Transverse colon (tissue), 4 donors: ENCODE data around the gene SYMPK. TPM values are rescaled to one million over a fixed set of nuclear protein-coding genes. Genes with fewer than 3 reads are reported as not detected.
A peak's percentile ranks its signal among the peaks of the same experiment; 100 is the strongest.

Experiments used
- DNase-seq: peaks from one replicate; pipeline ENCODE4 v3.0.0-alpha.2; 2019
- H3K27ac ChIP-seq, 4 donors: fragments of 200-600 bp; sonication (generic); 2 replicates each; pipeline ENCODE4 v1.5.1; 2016 to 2018; ENCODE audit warnings: inconsistent platforms in 4 of 4
- H3K27me3 ChIP-seq: fragments of 200-600 bp; sonication (generic); 2 replicates; pipeline ENCODE4 v1.5.1; 2017; ENCODE audit warnings: inconsistent platforms
- H3K36me3 ChIP-seq, 4 donors: fragments of 200-600 bp; sonication (generic); 2 replicates each; pipeline ENCODE4 v1.5.1; 2017 to 2019; ENCODE audit warnings: inconsistent platforms in 4 of 4
- H3K4me1 ChIP-seq, 4 donors: fragments of 200-600 bp; sonication (generic); 2 replicates each; pipeline ENCODE4 v1.5.1; 2017 to 2020; ENCODE audit warnings: inconsistent platforms in 4 of 4
- H3K4me3 ChIP-seq, 4 donors: fragments of 200-600 bp; sonication (generic); 1 replicate in 1 of 4; 2 replicates in 3 of 4; pipeline versions ENCODE4 v1.5.1 to v1.6.1; 2017 to 2019; ENCODE audit warnings: inconsistent platforms in 4 of 4
- H3K9me3 ChIP-seq, 2 donors: fragments of 200-600 bp; sonication (generic); 2 replicates each; pipeline ENCODE4 v1.5.1; 2017 to 2019; ENCODE audit warnings: inconsistent platforms in 2 of 2
- CTCF ChIP-seq, 5 experiments: fragments of 200-600 bp in 3 of 5; fragments of 450-650 bp in 2 of 5; sonication (generic) in 3 of 5; IDR thresholded peaks; 1 replicate in 2 of 5; 2 replicates in 3 of 5; pipeline ENCODE4 v1.5.1; 2016 to 2017; ENCODE audit warnings: antibody characterized with exemption in 5 of 5, inconsistent platforms in 3 of 5, mild to moderate bottlenecking in 2 of 5, moderate library complexity in 1 of 5
- EP300 ChIP-seq: sonication (generic); formaldehyde crosslinking; IDR thresholded peaks from one replicate; pipeline ENCODE4 v1.6.1; 2017; ENCODE audit warnings: antibody characterized with exemption, low read depth
- POLR2A ChIP-seq: fragments of 450-650 bp; IDR thresholded peaks from one replicate; pipeline ENCODE4 v1.6.1; 2016; ENCODE audit warnings: antibody characterized with exemption, mild to moderate bottlenecking, moderate library complexity
- POLR2AphosphoS5 ChIP-seq, 3 donors: sonication (generic); formaldehyde crosslinking; IDR thresholded peaks; one replicate each; pipeline ENCODE4 v1.6.1; 2016; ENCODE audit warnings: antibody characterized with exemption in 3 of 3
- WGBS, 2 donors: methylation state at CpG; one replicate each; pipeline ENCODE4 v1.1.5; 2018; ENCODE audit warnings: low coverage in 1 of 2; 5-methylcytosine and 5-hydroxymethylcytosine counted together
- in situ Hi-C, 4 donors: fragments of 200-750 bp; cut with MboI; loops; one replicate each; pipeline versions ENCODE4 v1.15.0 to v1.15.1; 2017; ENCODE audit warnings: low sequenced_read_pairs in 3 of 4, low pct_ligation_motif_present in 1 of 4, low pct_unique_long_range_greater_than_20kb in 1 of 4
- intact Hi-C: fragments of 100-400 bp; cut with DNase I; formaldehyde crosslinking; loops from one replicate; pipeline ENCODE4 v1.15.1; 2023; ENCODE audit warnings: low total_unique reads
- total RNA-seq, 4 donors: library from RNA; depleted of rRNA; stranded (reverse); fragments of >200 nt; gene quantifications; one replicate each; pipeline ENCODE4 v1.1.0, GENCODE V29; 2016

The SYMPK gene
- total RNA-seq, 4 donors from 2014 or later, result 35.2 to 189 (median 81.9) TPM

GRCh38 chr19:45793178-45793564 is 69.8 kb downstream of the SYMPK start:
- Histone ChIP-seq H3K27me3 (peaks cover 4% of the 10 kb centered on the region), H3K27ac (peak overlapping the region in 3 of 4 donors; percentile 11 to 78 (median 14)), H3K9me3 (no peaks in the 10 kb centered on the region), H3K4me3 (no peak overlapping the region), H3K36me3 (peaks cover 0 to 5% (median 0%) of the 10 kb centered on the region in 4 donors), H3K4me1 (peaks cover 14 to 25% (median 17%) of the 10 kb centered on the region in 4 donors)
- no peak for TF ChIP-seq CTCF (IDR thresholded peaks at IDR 0.05)
- TF ChIP-seq POLR2A, result no peak
- no peak for TF ChIP-seq EP300
- no peak for TF ChIP-seq POLR2AphosphoS5 (IDR thresholded peaks at IDR 0.05)
- WGBS, 2 donors, result 31 to 34% methylated on average over 2 to 3 of the region's 3 CpGs
- DNase-seq, result no peak
- intact Hi-C loops (no loop called here), in situ Hi-C loops (no loop called here)

GRCh38 chr19:45792470-45793177 is 70.3 kb downstream of the SYMPK start, which contains the start of gene DMWD:
TSS of gene DMWD (minus strand) at chr19:45792845. CDS start at chr19:45792756, 89 bp downstream.
- in situ Hi-C loops (no loop called here), intact Hi-C loops (no loop called here)
- Histone ChIP-seq H3K36me3 (peaks cover 0 to 5% (median 0%) of the 10 kb centered on the region in 4 donors), H3K4me1 (peaks cover 14 to 25% (median 17%) of the 10 kb centered on the region in 4 donors), H3K27ac (peak within 1 kb of the TSS; percentile 78 to 92 (median 84)), H3K4me3 (peak within 1 kb of the TSS; percentile 66 to 98 (median 78)), H3K9me3 (no peaks in the 10 kb centered on the region), H3K27me3 (peaks cover 4% of the 10 kb centered on the region)
- peak; percentile 100 for DNase-seq
- TF ChIP-seq POLR2AphosphoS5 (IDR thresholded peaks at IDR 0.05) (peak; percentile 60 to 71 (median 65)), CTCF (IDR thresholded peaks at IDR 0.05) (no peak), EP300 (no peak), POLR2A (no peak)
- WGBS, 2 donors, result 1% methylated on average over 35 of the region's 86 CpGs; no CpG with 5 or more reads in 1 of the 2 donors

- intact Hi-C loops, result no loop called here
- Histone ChIP-seq H3K27ac (peak overlapping the region; percentile 78 to 92 (median 84)), H3K27me3 (peaks cover 4% of the 10 kb centered on the region), H3K4me1 (peaks cover 14 to 25% (median 17%) of the 10 kb centered on the region in 4 donors), H3K4me3 (peak overlapping the region; percentile 66 to 98 (median 78)), H3K36me3 (peaks cover 0 to 8% (median under 1%) of the 10 kb centered on the region in 4 donors), H3K9me3 (no peaks in the 10 kb centered on the region)
- 0 to 14% methylated on average over 2 to 16 of the region's 31 CpGs for WGBS, 2 donors
- DNase-seq, result no peak
- in situ Hi-C loops, result no loop called here
- no peak for TF ChIP-seq POLR2AphosphoS5 (IDR thresholded peaks at IDR 0.05)
- no peak for TF ChIP-seq POLR2A
- no peak for TF ChIP-seq EP300
- no peak for TF ChIP-seq CTCF (IDR thresholded peaks at IDR 0.05)
These were observed 71.0 kb downstream of the SYMPK start for GRCh38 chr19:45791744-45792469.

GRCh38 chr19:45790942-45791341 is 72.0 kb downstream of the SYMPK start:
- 74 to 81% methylated on average over 5 to 8 of the region's 8 CpGs for WGBS, 2 donors
- no peaks in the 10 kb centered on the region for H3K9me3 ChIP-seq
- H3K27me3 ChIP-seq, result peaks cover 4% of the 10 kb centered on the region
- H3K4me3 ChIP-seq, result no peak overlapping the region
- TF ChIP-seq EP300, result no peak
- no peak for TF ChIP-seq POLR2A
- TF ChIP-seq POLR2AphosphoS5 (IDR thresholded peaks at IDR 0.05), result no peak
- no peak overlapping the region for H3K27ac ChIP-seq
- H3K4me1 ChIP-seq, result peaks cover 14 to 25% (median 17%) of the 10 kb centered on the region in 4 donors
- in situ Hi-C loops, result no loop called here
- peak; percentile 28 for DNase-seq
- intact Hi-C loops, result no loop called here
- H3K36me3 ChIP-seq, result peaks cover 0 to 17% (median 4%) of the 10 kb centered on the region in 4 donors
